Endothelial cell of umbilical vein (primary cell): Measurements from ENCODE around the gene CNTN2. TPM values are rescaled to one million over a fixed set of nuclear protein-coding genes. Genes with fewer than 3 reads are reported as not detected.

Source experiments
- BruUV-seq: library from RNA; stranded (reverse); fragments of 400-500 nt; replicated peaks from 2 replicates; lab custom pipeline; 2021; lab: Mats Ljungman, UMichigan
- CTCF ChIA-PET: fragments of 300-600, 350-600 bp; sonication (Branson Sonifier 250); formaldehyde crosslinking; loops from one replicate; lab custom pipeline; 2021; ENCODE audit warnings: antibody characterized with exemption, inconsistent platforms; lab: Charles Lee
- POLR2A ChIA-PET: fragments of 300-600, 350-600 bp; sonication (Branson Sonifier 250); formaldehyde crosslinking; loops from one replicate; lab custom pipeline; 2021; ENCODE audit warnings: antibody characterized with exemption, inconsistent platforms; lab: Charles Lee
- DNase-seq: peaks from one replicate; pipeline ENCODE4 v3.0.0-alpha.2; 2011; ENCODE audit warnings: low read depth, low spot score
- FAIRE-seq: peaks from 2 replicates; lab custom pipeline; 2011; peaks lifted over from hg19 to GRCh38; lab: Jason Lieb, UNC
- H2AFZ ChIP-seq: 2 replicates; pipeline ENCODE4 v1.6.0; 2012; ENCODE audit warnings: low read depth, low read length, control low read depth, inconsistent platforms
- H3K27ac ChIP-seq: 2 replicates; pipeline ENCODE4 v1.5.1; 2011; ENCODE audit warnings: low read depth, mild to moderate bottlenecking, control low read depth, low read length, moderate library complexity; ENCODE audit not compliant: insufficient read depth
- H3K27me3 ChIP-seq, 2 experiments: 2 replicates each; pipeline versions ENCODE4 v1.6.0 to v1.6.1; 2011; ENCODE audit warnings: low read length in 2 of 2, mixed read lengths in 1 of 2; ENCODE audit not compliant: control insufficient read depth in 2 of 2, insufficient read depth in 2 of 2
- H3K36me3 ChIP-seq, 2 experiments: 2 replicates in 1 of 2; 3 replicates in 1 of 2; pipeline ENCODE4 v1.5.1; 2011; ENCODE audit warnings: low read length in 2 of 2, mild to moderate bottlenecking in 1 of 2, moderate library complexity in 1 of 2; ENCODE audit not compliant: control insufficient read depth in 2 of 2, insufficient read depth in 2 of 2; ENCODE audit errors: extremely low read depth in 1 of 2
- H3K4me1 ChIP-seq: 3 replicates; pipeline ENCODE4 v1.5.1; 2011; ENCODE audit warnings: mild to moderate bottlenecking, low read length; ENCODE audit not compliant: control insufficient read depth, insufficient read depth; ENCODE audit errors: extremely low read depth
- H3K4me2 ChIP-seq: 2 replicates; pipeline ENCODE4 v1.6.1; 2011; ENCODE audit warnings: low read length, control low read depth, mixed read lengths; ENCODE audit not compliant: insufficient read depth
- H3K4me3 ChIP-seq, 3 experiments: fragments of 200-600 bp in 1 of 3; sonication (generic), shearing (Covaris generic) in 1 of 3; replicated peaks in 1 of 3; 2 replicates each; pipeline ENCODE4 v1.5.1; 2011 to 2016; ENCODE audit warnings: control low read depth in 3 of 3, low read length in 3 of 3, mild to moderate bottlenecking in 2 of 3, inconsistent platforms in 1 of 3, low read depth in 1 of 3, moderate library complexity in 1 of 3; ENCODE audit not compliant: insufficient read depth in 1 of 3
- H3K79me2 ChIP-seq: 2 replicates; pipeline ENCODE4 v1.6.0; 2012; ENCODE audit warnings: low read length, inconsistent platforms; ENCODE audit not compliant: control insufficient read depth, insufficient read depth
- H3K9ac ChIP-seq: replicated peaks from 2 replicates; pipeline ENCODE3; 2011; ENCODE audit warnings: low read length, control low read depth; ENCODE audit not compliant: insufficient read depth; ENCODE audit errors: extremely low read depth
- H3K9me1 ChIP-seq: replicated peaks from 3 replicates; pipeline ENCODE4 v1.6.0; 2011; ENCODE audit warnings: mild to moderate bottlenecking, low read length; ENCODE audit not compliant: control insufficient read depth, insufficient read depth; ENCODE audit errors: extremely low read depth
- H3K9me3 ChIP-seq: replicated peaks from 2 replicates; pipeline ENCODE4 v1.5.1; 2012; ENCODE audit warnings: low read length, inconsistent platforms; ENCODE audit not compliant: control insufficient read depth, insufficient read depth
- H4K20me1 ChIP-seq: replicated peaks from 2 replicates; pipeline ENCODE3; 2011; ENCODE audit warnings: mild to moderate bottlenecking, low read length; ENCODE audit not compliant: control insufficient read depth, insufficient read depth; ENCODE audit errors: extremely low read depth
- CTCF ChIP-seq, 2 donors: IDR thresholded peaks; 1 replicate in 1 of 2; 2 replicates in 1 of 2; pipeline ENCODE4 v1.5.1; 2011; ENCODE audit warnings: low read length in 2 of 2, mild to moderate bottlenecking in 2 of 2, moderate library complexity in 2 of 2, control low read depth in 1 of 2, inconsistent platforms in 1 of 2, low read depth in 1 of 2; ENCODE audit not compliant: insufficient read depth in 1 of 2; ENCODE audit errors: extremely low read depth in 1 of 2
- EZH2 ChIP-seq: IDR thresholded peaks from 2 replicates; pipeline ENCODE4 v1.6.1; 2012; ENCODE audit warnings: borderline replicate concordance, low read depth, mild to moderate bottlenecking, moderate library complexity, low read length, inconsistent platforms; ENCODE audit not compliant: severe bottlenecking
- FOS ChIP-seq: IDR thresholded peaks from 2 replicates; pipeline ENCODE4 v1.6.1; 2011; ENCODE audit warnings: mild to moderate bottlenecking, low read length, moderate library complexity, borderline replicate concordance; ENCODE audit not compliant: insufficient read depth
- GATA2 ChIP-seq: IDR thresholded peaks from 2 replicates; pipeline ENCODE4 v1.7.0; 2011; ENCODE audit warnings: low read depth, mild to moderate bottlenecking, moderate library complexity, mixed read lengths, low read length; ENCODE audit not compliant: insufficient read length, insufficient read depth
- JUN ChIP-seq: IDR thresholded peaks from 2 replicates; pipeline ENCODE4 v1.6.1; 2011; ENCODE audit warnings: borderline replicate concordance, low read depth; ENCODE audit not compliant: insufficient read length, insufficient read depth
- MYC ChIP-seq: IDR thresholded peaks from one replicate; pipeline ENCODE4 v1.6.1; 2011; ENCODE audit warnings: mild to moderate bottlenecking, low read depth, low read length
- POLR2A ChIP-seq: IDR thresholded peaks from 2 replicates; pipeline ENCODE4 v1.6.1; 2012; ENCODE audit warnings: low read depth, mild to moderate bottlenecking, control low read depth, low read length
- POLR2AphosphoS5 ChIP-seq: IDR thresholded peaks from 2 replicates; pipeline ENCODE4 v1.6.1; 2012; ENCODE audit warnings: low read depth, mild to moderate bottlenecking, control low read depth, low read length, moderate library complexity; ENCODE audit not compliant: insufficient read depth
- dilution Hi-C: fragments of 300-500 bp; cut with MboI; formaldehyde crosslinking; loops from one replicate; pipeline ENCODE4 v1.15.0; 2019; ENCODE audit warnings: low sequenced_read_pairs; ENCODE audit not compliant: extremely low pct_ligation_motif_present
- intact Hi-C: fragments of 100-400 bp; cut with micrococcal nuclease; formaldehyde crosslinking; loops from one replicate; pipeline ENCODE4 v1.10.0; 2022
- polyA plus RNA-seq, 4 experiments: library from polyadenylated mRNA; depleted of rRNA in 3 of 4; stranded (reverse) in 3 of 4; unstranded in 1 of 4; fragments of >200 nt; gene quantifications; 2 replicates each; pipeline versions ENCODE4 v1.2.1 to v1.2.3, GENCODE V29; 2011 to 2012; ENCODE audit warnings: missing spikeins in 1 of 4
- total RNA-seq: library from RNA; stranded (reverse); gene quantifications from 2 replicates; pipeline ENCODE4 v1.2.3, GENCODE V29; 2021

CNTN2 gene
- total and polyA plus RNA-seq, 2 donors (not counting 3 experiments of a cell fraction or from before 2014, with no cell fraction given), result not detected

- intact Hi-C loops, result no loop called here
Measured at GRCh38 chr1:205073511-205073910, 30.5 kb downstream of the CNTN2 start.

More at GRCh38 chr1:205073511-205073910, 30.5 kb downstream of the CNTN2 start:
- DNase-seq (no peak), FAIRE-seq (no peak)
- POLR2A ChIA-PET, result no interaction called here
- Histone ChIP-seq H3K79me2 (no peaks in the 10 kb centered on the region), H4K20me1 (no peaks in the 10 kb centered on the region), H3K36me3 (no peaks in the 10 kb centered on the region), H3K4me3 (no peak overlapping the region), H3K4me2 (no peak overlapping the region), H3K4me1 (no peaks in the 10 kb centered on the region), H3K9ac (no peak overlapping the region), H3K27ac (no peak overlapping the region), H3K9me1 (no peaks in the 10 kb centered on the region), H3K9me3 (no peaks in the 10 kb centered on the region), H3K27me3 (no peaks in the 10 kb centered on the region), H2AFZ (no peak overlapping the region)
- CTCF ChIA-PET, result interaction anchor here (5.3 kb wide), 1 partner anchor 11 kb away, joined by 63 read pairs; no protein-coding TSS in a partner anchor
- dilution Hi-C loops, result no loop called here
- TF ChIP-seq FOS (no peak), CTCF (IDR thresholded peaks at IDR 0.05; ENCODE audit: extremely low read depth in 1 of 2, insufficient read depth in 1 of 2, low read depth in 1 of 2, low read length in 2 of 2) (no peak), GATA2 (no peak), JUN (no peak), POLR2A (no peak), POLR2AphosphoS5 (no peak), MYC (no peak), EZH2 (no peak)
- no TSS peak for BruUV-seq
